OCI-LY1 (cell line): ENCODE results near the gene AMPD2.

ENCODE experiments used
- H2AFZ ChIP-seq: fragments of 200-600 bp; sonication (generic), shearing (Covaris generic); 2 replicates; pipeline ENCODE4 v1.6.0; 2014; ENCODE audit warnings: antibody characterized with exemption, mild to moderate bottlenecking, low read length
- H3F3A ChIP-seq: fragments of 200-600 bp; sonication (generic), shearing (Covaris generic); 2 replicates; pipeline ENCODE4 v1.6.0; 2014; ENCODE audit warnings: mild to moderate bottlenecking, antibody characterized with exemption, low read length, moderate library complexity; ENCODE audit not compliant: insufficient read depth
- H3K27ac ChIP-seq: fragments of 200-600 bp; sonication (generic); 2 replicates; pipeline ENCODE4 v1.5.1; 2014; ENCODE audit warnings: low read length, mixed run types, mild to moderate bottlenecking, low read depth; ENCODE audit not compliant: poor library complexity, severe bottlenecking
- H3K27me3 ChIP-seq: fragments of 200-600 bp; sonication (generic); 2 replicates; pipeline ENCODE4 v1.6.0; 2014; ENCODE audit warnings: antibody characterized with exemption, mild to moderate bottlenecking, low read length, moderate library complexity; ENCODE audit not compliant: insufficient read depth
- H3K36me3 ChIP-seq: fragments of 200-600 bp; sonication (generic); 2 replicates; pipeline ENCODE4 v1.6.1; 2014; ENCODE audit warnings: mild to moderate bottlenecking, antibody characterized with exemption, low read length, moderate library complexity, mixed read lengths; ENCODE audit not compliant: insufficient read depth
- H3K4me1 ChIP-seq: fragments of 200-600 bp; sonication (generic); 2 replicates; pipeline ENCODE4 v1.5.1; 2014; ENCODE audit warnings: mild to moderate bottlenecking, low read length, moderate library complexity; ENCODE audit not compliant: insufficient read depth, severe bottlenecking
- H3K4me2 ChIP-seq: fragments of 200-600 bp; sonication (generic), shearing (Covaris generic); 2 replicates; pipeline ENCODE4 v1.6.1; 2014; ENCODE audit warnings: low read length
- H3K4me3 ChIP-seq: fragments of 200-600 bp; sonication (generic); 2 replicates; pipeline ENCODE4 v1.5.1; 2014; ENCODE audit warnings: low read length, low read depth, mild to moderate bottlenecking, mixed read lengths; ENCODE audit not compliant: poor library complexity, severe bottlenecking
- H3K79me2 ChIP-seq: fragments of 200-600 bp; shearing (Covaris generic); 2 replicates; pipeline ENCODE4 v1.6.1; 2016; ENCODE audit warnings: mixed run types, low read length, mixed read lengths; ENCODE audit not compliant: insufficient read depth
- H3K9ac ChIP-seq: fragments of 200-600 bp; sonication (generic), shearing (Covaris generic); 2 replicates; pipeline ENCODE4 v1.6.1; 2014; ENCODE audit warnings: mild to moderate bottlenecking, low read length, mixed read lengths
- H3K9me2 ChIP-seq: fragments of 200-600 bp; sonication (generic), shearing (Covaris generic); 2 replicates; pipeline ENCODE4 v1.6.1; 2014; ENCODE audit warnings: low read depth, mild to moderate bottlenecking, low read length, mixed read lengths
- H3K9me3 ChIP-seq: fragments of 200-600 bp; shearing (Covaris generic); 2 replicates; pipeline ENCODE4 v1.6.1; 2014; ENCODE audit warnings: low read length, mixed read lengths
- H4K20me1 ChIP-seq: fragments of 200-600 bp; sonication (generic), shearing (Covaris generic); 2 replicates; pipeline ENCODE4 v1.6.0; 2016; ENCODE audit warnings: mild to moderate bottlenecking, low read length; ENCODE audit not compliant: insufficient read depth
- CTCF ChIP-seq: fragments of 200-600 bp; sonication (generic), shearing (Covaris generic); IDR thresholded peaks from 2 replicates; pipeline ENCODE4 v1.5.1; 2017; ENCODE audit warnings: mild to moderate bottlenecking, antibody characterized with exemption, low read length, moderate library complexity, mixed read lengths
- EZH2 ChIP-seq: fragments of 200-600 bp; sonication (generic), shearing (Covaris generic); IDR thresholded peaks from 2 replicates; pipeline ENCODE4 v1.8.0; 2017; ENCODE audit warnings: borderline replicate concordance, mixed run types, mild to moderate bottlenecking, antibody characterized with exemption, low read length, moderate library complexity, mixed read lengths

AMPD2 gene

GRCh38 chr1:109631513-109632505 lies 12.2 kb downstream of the AMPD2 start:
- Histone ChIP-seq H3F3A (no peaks in the 10 kb centered on the region), H3K9ac (no peak overlapping the region)

GRCh38 chr1:109632671-109633346 lies 13.2 kb downstream of the AMPD2 start:
- Histone ChIP-seq H3K27me3 (no peaks in the 10 kb centered on the region), H3K9me2 (no peaks in the 10 kb centered on the region), H3K4me1 (no peaks in the 10 kb centered on the region), H2AFZ (no peak overlapping the region), H3K27ac (no peak overlapping the region), H3K36me3 (peaks cover 43% of the 10 kb centered on the region), H3K79me2 (no peaks in the 10 kb centered on the region), H3F3A (no peaks in the 10 kb centered on the region), H4K20me1 (no peaks in the 10 kb centered on the region), H3K4me2 (no peak overlapping the region), H3K4me3 (no peak overlapping the region), H3K9ac (no peak overlapping the region), H3K9me3 (no peaks in the 10 kb centered on the region)
- TF ChIP-seq CTCF (no peak), EZH2 (no peak)

More at GRCh38 chr1:109631513-109632505, 12.2 kb downstream of the AMPD2 start:
- Histone ChIP-seq H3K4me3 (no peak overlapping the region), H3K9me3 (no peaks in the 10 kb centered on the region), H3K4me2 (no peak overlapping the region), H3K27ac (no peak overlapping the region), H3K27me3 (no peaks in the 10 kb centered on the region), H3K9me2 (no peaks in the 10 kb centered on the region), H4K20me1 (no peaks in the 10 kb centered on the region), H3K79me2 (no peaks in the 10 kb centered on the region), H2AFZ (no peak overlapping the region), H3K36me3 (peaks cover 52% of the 10 kb centered on the region), H3K4me1 (no peaks in the 10 kb centered on the region)
- no peak for TF ChIP-seq CTCF
- no peak for TF ChIP-seq EZH2

GRCh38 chr1:109634292-109634691 lies 14.7 kb downstream of the AMPD2 start:
- TF ChIP-seq CTCF (no peak), EZH2 (no peak)
- Histone ChIP-seq H3F3A (no peaks in the 10 kb centered on the region), H3K9me3 (no peaks in the 10 kb centered on the region), H2AFZ (no peak overlapping the region), H3K79me2 (no peaks in the 10 kb centered on the region), H3K9me2 (no peaks in the 10 kb centered on the region), H3K27ac (no peak overlapping the region), H3K9ac (no peak overlapping the region), H3K4me1 (no peaks in the 10 kb centered on the region), H3K27me3 (no peaks in the 10 kb centered on the region), H4K20me1 (no peaks in the 10 kb centered on the region), H3K4me2 (no peak overlapping the region), H3K4me3 (no peak overlapping the region), H3K36me3 (peaks cover 28% of the 10 kb centered on the region; the same call in 1 of the 2 replicates)
